Hepatic stellate cell (primary cell): ENCODE measurements around the gene BRMS1.
A peak's percentile ranks its signal among the peaks of the same experiment; 100 is the strongest.

ENCODE experiments used
- DNase-seq: peaks from one replicate; pipeline ENCODE4 v3.0.0; 2011; ENCODE audit warnings: low spot score

Gene BRMS1

GRCh38 chr11:66309475-66309874 lies 35.4 kb downstream of the BRMS1 start:
- no peak for DNase-seq

- DNase-seq: no peak
Observed at GRCh38 chr11:66302656-66303055, 42.2 kb downstream of the BRMS1 start.

DNA sequence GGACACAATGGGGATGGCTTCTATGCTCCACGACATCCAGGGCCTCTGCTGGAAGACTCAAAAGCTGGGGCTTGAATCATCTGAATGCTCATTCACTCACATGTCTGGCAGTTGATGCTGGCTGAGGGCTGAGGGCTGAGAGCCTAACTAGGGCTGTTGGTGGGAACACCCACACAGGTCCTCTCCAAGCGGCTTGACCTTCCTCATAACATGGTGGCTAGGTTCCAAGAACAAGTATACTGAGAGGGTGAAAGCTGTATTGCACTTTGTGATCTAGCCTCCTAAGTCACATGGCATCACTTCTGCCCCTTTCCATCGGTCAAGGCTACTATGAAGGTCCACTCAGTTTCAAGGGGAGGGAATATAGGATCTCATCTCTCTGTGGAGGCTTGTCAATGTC lies 45.7 kb downstream of the BRMS1 start:
- no peak for DNase-seq

- DNase-seq: no peak
Observed at GRCh38 chr11:66297610-66298009, 47.3 kb downstream of the BRMS1 start.

DNA sequence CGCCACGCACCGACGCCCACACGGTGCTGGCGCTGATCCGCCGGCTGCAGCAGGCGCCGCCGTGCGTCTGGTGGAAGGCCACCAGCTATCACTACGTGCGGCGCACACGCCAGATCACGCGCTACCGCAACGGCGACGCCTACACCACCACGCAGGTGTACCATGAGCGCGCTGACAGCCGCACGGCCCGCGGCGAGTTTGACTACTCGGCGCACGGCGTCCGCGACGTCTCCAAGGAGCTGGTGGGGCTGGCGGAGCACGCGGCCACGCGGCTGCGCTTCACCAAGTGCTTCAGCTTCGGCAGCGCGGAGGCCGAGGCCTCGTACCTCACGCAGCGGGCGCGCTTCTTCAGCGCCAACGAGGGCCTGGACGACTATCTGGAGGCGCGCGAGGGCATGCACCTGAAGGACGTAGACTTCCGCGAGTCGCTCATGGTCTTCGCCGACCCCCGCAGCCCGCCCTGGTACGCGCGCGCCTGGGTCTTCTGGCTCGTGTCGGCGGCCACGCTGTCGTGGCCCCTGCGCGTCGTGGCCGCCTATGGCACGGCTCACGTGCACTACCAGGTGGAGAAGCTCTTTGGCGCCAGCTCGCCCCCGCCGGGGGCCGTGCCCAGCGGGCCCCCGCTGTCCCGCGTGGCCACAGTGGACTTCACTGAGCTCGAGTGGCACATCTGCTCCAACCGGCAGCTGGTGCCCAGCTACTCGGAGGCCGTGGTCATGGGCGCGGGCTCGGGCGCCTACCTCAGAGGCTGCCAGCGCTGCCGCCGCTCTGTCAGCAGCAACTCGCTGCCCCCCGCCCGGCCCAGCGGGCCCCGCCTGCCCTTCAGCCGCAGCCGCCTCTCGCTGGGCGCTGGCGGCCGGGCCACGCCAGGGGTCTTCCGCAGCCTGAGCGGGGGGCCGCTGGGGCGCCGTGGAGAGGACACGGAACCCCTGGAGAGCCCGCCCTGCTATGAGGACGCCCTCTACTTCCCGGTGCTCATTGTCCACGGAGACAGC lies 50.0 kb downstream of the BRMS1 start:
- DNase-seq: no peak

GRCh38 chr11:66293777-66294625 lies 50.9 kb downstream of the BRMS1 start:
- DNase-seq: no peak

GRCh38 chr11:66293352-66293751 lies 51.6 kb downstream of the BRMS1 start:
- no peak for DNase-seq

DNA sequence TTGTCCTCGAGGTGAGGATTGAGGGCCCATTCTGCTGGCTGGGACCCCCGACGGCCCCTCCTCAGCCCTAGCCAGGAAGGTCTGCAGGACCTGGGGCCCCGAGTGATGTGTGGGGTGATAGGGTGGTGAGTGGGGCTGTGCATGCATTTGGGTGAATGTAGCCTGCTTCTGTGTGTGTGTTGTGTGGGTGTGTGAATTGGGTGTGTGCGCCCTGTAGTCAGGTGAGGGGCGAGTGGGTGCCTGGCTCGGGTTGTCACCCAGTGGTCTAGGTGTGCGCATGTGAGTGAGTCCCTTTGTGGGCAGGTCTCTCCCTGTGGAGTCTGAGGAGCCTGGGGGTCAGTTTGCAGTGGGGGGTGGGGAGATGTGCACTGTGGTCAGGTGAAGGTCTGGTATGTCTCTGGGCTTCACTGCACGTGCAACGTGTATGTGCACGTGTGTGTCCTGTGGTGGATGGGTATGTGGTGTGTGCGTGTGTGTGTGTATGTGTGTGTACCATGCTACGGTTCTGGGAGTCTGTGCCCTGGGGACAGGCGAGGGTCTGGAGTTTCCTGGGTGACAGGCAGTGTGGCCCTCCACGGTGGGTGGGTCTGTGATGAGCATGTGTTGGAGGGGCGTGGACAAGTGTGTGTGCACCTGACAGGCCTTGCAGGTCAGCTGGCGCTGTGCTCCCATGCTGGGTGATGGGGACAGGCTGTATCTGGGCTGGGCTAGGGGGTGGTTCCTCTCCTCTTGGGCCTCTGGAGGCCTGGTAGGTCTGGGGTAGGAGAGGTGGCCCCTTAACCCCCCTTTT lies 52.2 kb downstream of the BRMS1 start:
- no peak for DNase-seq

GRCh38 chr11:66291706-66292542 lies 53.0 kb downstream of the BRMS1 start, which contains the start of gene TMEM151A:
Gene TMEM151A (plus strand): TSS chr11:66291894. CDS start chr11:66292014, 120 bp downstream.
- no peak for DNase-seq

DNA sequence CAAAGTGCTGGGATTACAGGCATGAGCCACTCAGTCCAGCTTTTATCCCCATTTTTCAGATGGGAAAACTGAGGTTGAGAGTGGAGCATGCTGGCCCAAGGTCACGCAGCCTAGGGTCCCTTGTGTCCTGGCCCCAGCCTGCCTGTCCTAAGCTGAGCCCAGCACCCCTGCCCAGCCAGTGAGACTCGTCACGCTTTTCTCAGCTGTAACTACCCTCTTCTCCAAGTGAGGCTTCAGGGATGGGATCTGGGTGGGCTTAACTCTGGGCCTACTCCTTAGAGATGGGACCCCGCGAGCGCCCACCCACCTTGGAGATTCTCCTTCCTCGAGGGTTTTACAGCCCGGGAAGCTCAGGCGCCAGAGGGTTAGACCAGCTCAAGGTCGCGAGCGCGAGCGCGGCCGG lies 53.6 kb downstream of the BRMS1 start:
- no peak for DNase-seq

GRCh38 chr11:66290330-66290621 lies 54.6 kb downstream of the BRMS1 start:
- no peak for DNase-seq

GRCh38 chr11:66289548-66290329 lies 55.2 kb downstream of the BRMS1 start:
- peak; percentile 88 for DNase-seq

DNA sequence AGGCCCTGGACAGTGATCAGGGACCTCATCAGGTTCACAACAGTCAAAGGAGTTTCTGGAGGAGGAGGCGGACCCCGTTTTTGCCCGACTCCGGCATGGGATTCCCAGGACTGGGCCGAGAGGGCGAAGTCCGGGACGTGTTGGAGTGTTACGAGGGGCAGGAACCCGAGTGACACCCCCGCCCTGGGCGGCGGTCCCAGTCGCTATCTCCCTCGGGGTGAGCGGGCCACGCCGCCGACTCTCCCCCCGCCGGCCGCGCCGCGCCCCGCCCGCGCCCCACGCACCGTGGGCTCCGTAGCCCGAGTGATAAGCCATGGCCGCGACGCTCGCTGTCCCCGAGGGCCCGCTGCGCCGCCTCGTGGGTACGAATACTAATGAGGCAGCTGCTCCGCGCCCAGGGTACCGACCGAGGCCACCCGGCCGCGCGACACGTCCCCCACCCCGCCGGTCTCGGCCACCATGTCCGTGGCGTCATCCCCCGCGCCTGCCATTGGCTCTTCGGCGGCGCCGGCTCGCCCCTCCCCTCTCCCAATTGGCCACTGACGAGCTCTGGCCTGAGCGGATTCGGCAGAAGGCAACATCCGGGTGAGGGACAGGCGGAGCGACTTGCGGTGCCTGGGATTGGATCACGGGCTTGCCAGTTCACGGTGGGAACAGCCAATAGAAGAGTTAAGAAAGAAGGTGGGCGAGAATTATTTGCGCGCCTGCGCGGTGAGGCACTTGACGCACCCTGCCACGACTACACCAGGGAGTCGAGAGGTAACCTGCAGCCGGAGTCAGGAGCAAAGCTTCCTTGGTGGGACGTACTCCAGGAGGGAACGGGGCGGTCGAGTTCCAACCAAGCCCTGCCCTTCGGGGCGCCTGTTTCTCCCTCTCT lies 56.0 kb downstream of the BRMS1 start, which contains the start of gene YIF1A:
YIF1A (minus strand) TSS at position 473 of the 877 bp plus-strand sequence; CDS start at position 315, 158 bp downstream.
- peak; percentile 100 for DNase-seq

DNA sequence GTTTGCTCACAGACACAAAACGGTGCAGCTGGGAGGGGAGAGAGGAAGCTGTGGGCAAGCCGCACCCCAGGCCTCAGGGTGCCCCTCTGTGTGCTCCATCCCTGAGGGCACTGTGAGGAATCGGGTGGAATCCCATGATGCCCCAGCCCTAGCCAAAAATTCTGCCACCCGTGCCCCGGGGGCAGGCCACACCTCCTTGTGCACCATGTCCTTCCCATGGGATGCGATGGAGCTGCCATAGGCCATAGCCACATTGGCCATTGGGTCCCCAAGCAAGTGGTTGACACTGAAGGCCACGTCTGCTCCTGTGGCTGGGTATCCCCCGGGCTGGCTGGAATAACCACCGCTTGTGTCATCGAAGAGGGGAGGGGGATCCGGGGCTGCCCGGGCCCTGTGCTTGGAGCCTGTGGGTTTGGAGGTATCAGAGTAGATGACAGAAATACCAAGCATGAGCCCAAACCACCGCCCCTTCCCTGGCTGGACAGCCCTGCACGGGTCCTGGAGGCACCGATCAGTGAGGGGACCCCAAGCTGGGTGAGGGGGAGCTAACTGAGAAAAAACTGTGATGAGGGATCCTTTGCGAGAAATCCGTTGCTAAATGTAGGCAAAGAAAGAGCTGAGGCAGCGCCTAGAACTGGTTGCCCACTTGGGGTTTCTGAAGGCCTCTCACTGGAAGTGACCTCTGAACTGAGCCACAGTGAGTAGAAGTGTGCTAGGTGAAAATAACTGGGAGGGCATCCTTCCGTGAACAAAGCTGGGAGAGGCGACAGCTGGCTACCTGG lies 56.8 kb downstream of the BRMS1 start:
- DNase-seq: peak; percentile 47
